Psoas muscle (tissue), 8 donors: ENCODE measurements around the gene AIMP2. TPM values are rescaled to one million over a fixed set of nuclear protein-coding genes. Genes with fewer than 3 reads are reported as not detected.
"Not testable (repeated sequence)": the region's sequence is repeated elsewhere in the genome, so short reads cannot be mapped to it uniquely, and the experiment has no call there.

Source experiments
- ATAC-seq, 4 donors: fragments of 200-7000 bp; cut with Tn5 transposase; one replicate each; pipeline ENCODE4 v1.9.1; 2020; ENCODE audit warnings: moderate library complexity in 3 of 4, mild to moderate bottlenecking in 2 of 4
- DNase-seq, 2 donors: peaks; one replicate each; pipeline ENCODE4 v3.0.0-alpha.2; 2020
- H3K27ac ChIP-seq: fragments of 200-600 bp; one replicate; pipeline ENCODE4 v1.8.0; 2022
- H3K27me3 ChIP-seq, 3 donors: fragments of 200-600 bp in 1 of 3; one replicate each; pipeline versions ENCODE4 v1.6.1 to v1.8.0; 2013 to 2022; ENCODE audit warnings: low read length in 2 of 3, mild to moderate bottlenecking in 2 of 3, moderate library complexity in 1 of 3; ENCODE audit not compliant: insufficient read depth in 3 of 3
- H3K36me3 ChIP-seq, 2 donors: fragments of 200-600 bp in 1 of 2; one replicate each; pipeline versions ENCODE4 v1.6.1 to v1.8.0; 2013 to 2022; ENCODE audit warnings: low read depth in 1 of 2, mild to moderate bottlenecking in 1 of 2, moderate library complexity in 1 of 2; ENCODE audit not compliant: insufficient read depth in 1 of 2
- H3K4me1 ChIP-seq: fragments of 200-600 bp; one replicate; pipeline ENCODE4 v1.8.0; 2022
- H3K4me3 ChIP-seq: fragments of 200-600 bp; one replicate; pipeline ENCODE4 v1.8.0; 2022; ENCODE audit warnings: mild to moderate bottlenecking
- H3K9me3 ChIP-seq: fragments of 200-600 bp; one replicate; pipeline ENCODE4 v1.8.0; 2022
- CTCF ChIP-seq: fragments of 200-600 bp; IDR thresholded peaks from one replicate; pipeline ENCODE4 v1.8.0; 2022; ENCODE audit warnings: antibody characterized with exemption
- WGBS, 3 donors: extraction: QIAGEN DNeasy Blood & Tissue Kit; methylation state at CpG; one replicate each; pipeline versions ENCODE4 v1.1.6 to v1.1.7; 2013; 5-methylcytosine and 5-hydroxymethylcytosine counted together
- intact Hi-C, 2 donors: fragments of 100-400 bp; cut with DNase I; formaldehyde crosslinking; loops; one replicate each; pipeline versions ENCODE4 v1.11.0 to v1.14.2; 2022
- polyA plus RNA-seq, 3 donors: library from polyadenylated mRNA; stranded (reverse); fragments of 200-250 nt; gene quantifications; one replicate each; pipeline ENCODE4 v1.2.3, GENCODE V29; 2013
- total RNA-seq, 4 donors: library from RNA; stranded (reverse); fragmentation: NEBNext Ultra II Directional in 2 of 4; extraction: Animal tissue kit (Norgen Biotek cat#: 25700) in 2 of 4; gene quantifications; one replicate each; pipeline versions ENCODE4 v1.2.1 to v1.2.4, GENCODE V29; 2021 to 2023
- donor health status: healthy with polysubstance abuse.
- donor health status: DM: no; HTN: no; CAD: no; lungs with moderate emphysema.
- donor health status: Bipolar disorder and iron deficiency.
- donor health status: healthy.
- donor health status: DM: yes; HTN: yes; CAD: no.
- donor health status: DM: no; HTN: no; CAD: no.
- donor health status: DM: no; HTN: no; CAD: no.
- donor health status: DM: yes; HTN: yes; CAD: no.

Gene AIMP2
- total and polyA plus RNA-seq, 7 donors, result 78.9 to 184 (median 127) TPM

- Histone ChIP-seq H3K9me3 (no peaks in the 10 kb centered on the region), H3K27me3 (no peaks in the 10 kb centered on the region), H3K4me3 (no peak overlapping the region), H3K27ac (no peak overlapping the region), H3K36me3 (peaks cover 0 to 34% of the 10 kb centered on the region in 2 donors), H3K4me1 (peaks cover 12% of the 10 kb centered on the region)
- TF ChIP-seq CTCF, result no peak
- WGBS, 3 donors, result 72 to 90% (median 75%) methylated on average over 1 of the region's 1 CpG
- DNase-seq, result no peak
- intact Hi-C loops, result no loop called here
- ATAC-seq, result no peak
These were observed 47.5 kb downstream of the AIMP2 start for GRCh38 chr7:6056616-6057015.

- TF ChIP-seq CTCF, result no peak
- peaks cover 12% of the 10 kb centered on the region for H3K4me1 ChIP-seq
- no peak overlapping the region for H3K27ac ChIP-seq
- intact Hi-C loops, result no loop called here
- H3K4me3 ChIP-seq, result peak overlapping the region; percentile 99
- no peaks in the 10 kb centered on the region for H3K9me3 ChIP-seq
- ATAC-seq (no peak), DNase-seq (no peak)
- H3K27me3 ChIP-seq, result no peaks in the 10 kb centered on the region
- peaks cover 0 to 25% of the 10 kb centered on the region in 2 donors for H3K36me3 ChIP-seq
- 59 to 74% (median 60%) methylated on average over 14 of the region's 14 CpGs for WGBS, 3 donors
These were observed 48.5 kb downstream of the AIMP2 start for GRCh38 chr7:6057316-6058129.

GRCh38 chr7:6059941-6060340 lies 50.9 kb downstream of the AIMP2 start:
- 85 to 96% (median 94%) methylated on average over 11 of the region's 11 CpGs for WGBS, 3 donors
- ATAC-seq, H3K36me3 ChIP-seq, H3K27ac ChIP-seq, H3K27me3 ChIP-seq, intact Hi-C loops, DNase-seq, H3K9me3 ChIP-seq: not testable (repeated sequence)
- peak overlapping the region; percentile 99 for H3K4me3 ChIP-seq
- H3K4me1 ChIP-seq, result peaks cover 12% of the 10 kb centered on the region

GRCh38 chr7:6071406-6071805 lies 62.3 kb downstream of the AIMP2 start:
- DNase-seq, result no peak
- intact Hi-C loops, result no loop called here
- ATAC-seq, result no peak
- no peak overlapping the region for H3K27ac ChIP-seq
- no peaks in the 10 kb centered on the region for H3K36me3 ChIP-seq
- 76 to 79% (median 79%) methylated on average over 3 of the region's 3 CpGs for WGBS, 3 donors
- H3K4me1 ChIP-seq, result no peaks in the 10 kb centered on the region
- H3K4me3 ChIP-seq, result no peak overlapping the region
- no peaks in the 10 kb centered on the region for H3K9me3 ChIP-seq
- TF ChIP-seq CTCF, result no peak
- no peaks in the 10 kb centered on the region for H3K27me3 ChIP-seq

Other genes with a start within 250 kb of the AIMP2 start
- 10 to 100 TPM; 23.5 to 24.9 (median 24.2) TPM for gene RNF216, start 227.6 kb upstream of the AIMP2 start, total RNA-seq
- 10 to 100 TPM; 11.4 to 26.3 (median 12.0) TPM for gene RNF216, start 227.6 kb upstream of the AIMP2 start, polyA plus RNA-seq
- gene OCM, start 128.5 kb upstream of the AIMP2 start, total RNA-seq, result not detected
- gene OCM, start 128.5 kb upstream of the AIMP2 start, polyA plus RNA-seq, result not detected
- 10 to 100 TPM; 36.0 to 59.7 (median 42.9) TPM for gene CCZ1, start 110.5 kb upstream of the AIMP2 start, total RNA-seq
- gene CCZ1, start 110.5 kb upstream of the AIMP2 start, polyA plus RNA-seq, result 10 to 100 TPM; 37.6 to 94.2 (median 51.7) TPM
- gene RSPH10B, start 38.6 kb upstream of the AIMP2 start, total RNA-seq, result under 1 TPM in 2 of 4 donors, not detected in 2; 0.39 to 0.58 TPM
- gene RSPH10B, start 38.6 kb upstream of the AIMP2 start, polyA plus RNA-seq, result under 1 TPM; 0.06 to 0.60 (median 0.25) TPM
- 1 to 10 TPM; 3.7 to 7.5 (median 6.4) TPM for gene PMS2, start 223 bp upstream of the AIMP2 start, total RNA-seq
- gene PMS2, start 223 bp upstream of the AIMP2 start, polyA plus RNA-seq, result 10 to 100 TPM in 1 of 3 donors, 1 to 10 TPM in 2; 3.4 to 11.1 (median 4.4) TPM
- gene ANKRD61, start 22.1 kb downstream of the AIMP2 start, total RNA-seq, result under 1 TPM; 0.20 to 0.77 (median 0.36) TPM
- under 1 TPM in 2 of 3 donors, not detected in 1; 0.13 to 0.75 TPM for gene ANKRD61, start 22.1 kb downstream of the AIMP2 start, polyA plus RNA-seq
- gene EIF2AK1, start 49.9 kb downstream of the AIMP2 start, total RNA-seq, result 10 to 100 TPM; 37.2 to 51.3 (median 44.2) TPM
- 10 to 100 TPM; 20.0 to 47.5 (median 29.1) TPM for gene EIF2AK1, start 49.9 kb downstream of the AIMP2 start, polyA plus RNA-seq
- gene USP42, start 95.7 kb downstream of the AIMP2 start, total RNA-seq, result 1 to 10 TPM; 5.3 to 8.1 (median 5.7) TPM
- 1 to 10 TPM; 2.4 to 5.9 (median 3.3) TPM for gene USP42, start 95.7 kb downstream of the AIMP2 start, polyA plus RNA-seq